ENCODE measurements around the gene PRTG. TPM values are rescaled to one million over a fixed set of nuclear protein-coding genes. Genes with fewer than 3 reads are reported as not detected.

The PRTG gene
- total RNA-seq, 2 donors from 2014 or later = not detected

DNA sequence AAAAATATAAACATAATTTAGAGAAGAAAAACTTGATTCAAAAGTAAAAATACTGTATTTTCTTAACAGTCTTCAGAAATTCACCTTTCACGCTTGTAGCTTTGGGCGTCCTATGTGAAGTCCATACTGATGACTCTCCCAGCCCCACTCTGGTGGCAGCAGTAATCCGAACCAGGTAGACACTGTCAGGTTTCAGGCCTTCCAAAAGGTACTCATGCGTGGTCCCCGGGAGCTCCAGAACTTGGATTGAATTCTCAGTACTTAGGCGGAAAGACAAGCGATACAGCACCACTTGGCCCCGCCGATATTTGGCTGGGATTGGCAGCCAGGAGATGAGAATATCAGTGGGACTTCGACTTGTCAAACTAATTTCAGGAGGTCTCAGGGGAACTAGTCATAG lies 69.7 kb downstream of the PRTG start:
- no peaks in the 10 kb centered on the region for H3K9me3 Mint-ChIP-seq
- no peak overlapping the region for H3K27ac Mint-ChIP-seq
- DNase-seq (ENCODE audit: low spot score in 2 of 2) (no peak), ATAC-seq (no peak)
- no peaks in the 10 kb centered on the region for H3K36me3 Mint-ChIP-seq

GRCh38 chr15:55669270-55669669 lies 73.7 kb downstream of the PRTG start:
- DNase-seq (ENCODE audit: low spot score in 2 of 2) (no peak), ATAC-seq (no peak)
- no peak overlapping the region for H3K27ac Mint-ChIP-seq
- H3K9me3 Mint-ChIP-seq = no peaks in the 10 kb centered on the region
- H3K36me3 Mint-ChIP-seq = no peaks in the 10 kb centered on the region

DNA sequence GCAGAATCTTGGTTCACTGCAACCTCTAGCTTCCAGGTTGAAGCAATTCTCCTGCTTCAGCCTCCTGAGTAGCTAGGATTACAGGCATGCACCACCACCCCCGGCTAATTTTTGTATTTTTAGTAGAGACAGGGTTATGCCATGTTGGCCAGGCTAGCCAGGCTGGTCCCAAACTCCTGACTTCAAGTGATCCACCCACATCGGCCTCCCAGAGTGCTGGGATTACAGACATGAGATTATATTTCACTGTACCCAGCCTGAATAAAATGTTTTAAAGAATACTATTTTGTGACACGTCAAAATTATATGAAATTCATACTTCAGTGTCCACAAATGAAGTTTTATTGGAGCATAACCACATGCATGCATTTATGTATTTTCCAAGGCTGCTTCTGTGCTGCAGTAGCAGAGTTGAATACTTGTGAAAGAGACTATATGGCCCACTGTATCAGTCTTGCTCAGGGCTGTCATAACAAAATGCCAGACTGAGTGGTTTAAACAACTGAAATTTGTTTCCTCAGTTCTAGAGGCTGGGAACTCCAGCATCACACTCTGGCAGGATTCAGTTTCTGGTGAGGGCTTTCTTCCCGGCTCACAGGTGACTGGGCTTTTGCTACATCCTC lies 77.2 kb downstream of the PRTG start:
- ATAC-seq = no peak
- no peaks in the 10 kb centered on the region for H3K9me3 Mint-ChIP-seq

GRCh38 chr15:55661428-55661827 lies 81.5 kb downstream of the PRTG start:
- Mint-ChIP-seq H3K36me3 (no peaks in the 10 kb centered on the region), H3K9me3 (no peaks in the 10 kb centered on the region), H3K27ac (no peak overlapping the region)
- ATAC-seq (peak in 1 of 2 donors; percentile 90), DNase-seq (ENCODE audit: low spot score in 2 of 2) (no peak)

More for the DNA sequence above, 77.2 kb downstream of the PRTG start:
- H3K36me3 Mint-ChIP-seq = no peaks in the 10 kb centered on the region
- DNase-seq (ENCODE audit: low spot score in 2 of 2) = no peak
- no peak overlapping the region for H3K27ac Mint-ChIP-seq

- no peaks in the 10 kb centered on the region for H3K9me3 Mint-ChIP-seq
- no peaks in the 10 kb centered on the region for H3K36me3 Mint-ChIP-seq
- no peak overlapping the region for H3K27ac Mint-ChIP-seq
- no peak for DNase-seq (ENCODE audit: low spot score in 2 of 2)
- ATAC-seq = no peak
These were observed 82.8 kb downstream of the PRTG start for GRCh38 chr15:55660153-55660552.

DNA sequence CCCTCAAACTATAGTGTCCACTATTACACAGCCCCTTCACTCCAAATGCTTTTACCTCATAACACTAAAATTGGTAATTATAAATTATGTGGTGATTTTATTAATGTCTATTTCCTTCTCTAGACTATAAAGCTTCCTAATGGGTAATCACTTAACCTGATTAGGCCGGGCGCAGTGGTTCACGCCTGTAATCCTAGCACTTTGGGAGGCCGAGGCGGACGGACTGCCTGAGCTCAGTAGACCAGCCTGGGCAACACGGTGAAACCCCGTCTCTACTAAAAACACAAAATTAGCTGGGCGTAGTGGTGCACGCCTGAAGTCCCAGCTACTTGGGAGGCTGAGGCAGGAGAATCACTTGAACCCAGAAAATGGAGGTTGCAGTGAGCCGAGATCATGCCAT lies 83.5 kb downstream of the PRTG start:
- DNase-seq (ENCODE audit: low spot score in 2 of 2) = no peak
- ATAC-seq = no peak
- Mint-ChIP-seq H3K36me3 (no peaks in the 10 kb centered on the region), H3K9me3 (no peaks in the 10 kb centered on the region), H3K27ac (no peak overlapping the region)

DNA sequence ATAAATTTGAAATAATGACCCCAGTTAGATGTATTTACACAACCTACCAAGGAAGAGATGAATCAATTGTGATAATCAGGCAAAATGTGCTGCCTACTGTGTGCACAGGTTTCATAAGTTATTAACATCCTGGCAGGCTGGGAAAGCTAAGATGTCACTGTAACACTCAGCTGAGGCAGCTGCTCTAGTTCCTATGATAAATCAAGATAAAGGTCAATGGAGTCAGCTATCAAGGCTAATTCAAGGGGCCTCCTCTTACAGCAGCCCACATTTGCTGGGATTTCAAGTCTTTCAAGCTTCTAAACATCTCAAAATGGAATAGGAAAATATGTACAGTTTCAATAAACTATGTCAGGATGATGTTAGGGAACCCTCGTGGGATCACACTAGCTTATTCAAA lies 84.1 kb downstream of the PRTG start:
- Mint-ChIP-seq H3K36me3 (no peaks in the 10 kb centered on the region), H3K27ac (no peak overlapping the region), H3K9me3 (no peaks in the 10 kb centered on the region)
- ATAC-seq (no peak), DNase-seq (ENCODE audit: low spot score in 2 of 2) (no peak)

DNA sequence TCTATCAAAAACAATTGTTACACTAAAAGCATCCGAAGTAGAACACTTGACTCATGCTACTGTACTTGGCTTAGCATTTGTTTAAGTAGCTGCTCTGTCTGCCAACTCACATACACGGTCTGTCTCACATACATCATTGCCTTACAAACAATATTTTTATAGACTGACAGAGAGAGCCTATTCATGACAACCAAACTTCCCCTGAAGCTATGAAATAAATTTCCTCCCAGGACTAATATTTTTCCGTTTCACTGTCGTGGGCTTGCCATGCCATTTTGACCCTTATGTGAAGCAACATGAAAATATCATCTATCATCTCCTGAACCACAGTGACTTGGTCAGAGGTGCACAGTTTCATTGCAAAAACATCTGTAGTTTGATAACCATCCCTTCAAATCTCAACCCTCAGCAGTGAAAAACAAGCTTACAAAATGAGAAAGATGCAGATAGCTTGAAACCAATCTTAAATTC lies 88.4 kb downstream of the PRTG start:
- no peak for DNase-seq (ENCODE audit: low spot score in 2 of 2)
- no peaks in the 10 kb centered on the region for H3K36me3 Mint-ChIP-seq

GRCh38 chr15:55652909-55653495 lies 90.0 kb downstream of the PRTG start:
- ATAC-seq (no peak), DNase-seq (ENCODE audit: low spot score in 2 of 2) (no peak)
- H3K9me3 Mint-ChIP-seq = no peaks in the 10 kb centered on the region
- no peaks in the 10 kb centered on the region for H3K36me3 Mint-ChIP-seq
- H3K27ac Mint-ChIP-seq = no peak overlapping the region

More for the DNA sequence above, 88.4 kb downstream of the PRTG start:
- Mint-ChIP-seq H3K9me3 (no peaks in the 10 kb centered on the region), H3K27ac (no peak overlapping the region)
- ATAC-seq = no peak

DNA sequence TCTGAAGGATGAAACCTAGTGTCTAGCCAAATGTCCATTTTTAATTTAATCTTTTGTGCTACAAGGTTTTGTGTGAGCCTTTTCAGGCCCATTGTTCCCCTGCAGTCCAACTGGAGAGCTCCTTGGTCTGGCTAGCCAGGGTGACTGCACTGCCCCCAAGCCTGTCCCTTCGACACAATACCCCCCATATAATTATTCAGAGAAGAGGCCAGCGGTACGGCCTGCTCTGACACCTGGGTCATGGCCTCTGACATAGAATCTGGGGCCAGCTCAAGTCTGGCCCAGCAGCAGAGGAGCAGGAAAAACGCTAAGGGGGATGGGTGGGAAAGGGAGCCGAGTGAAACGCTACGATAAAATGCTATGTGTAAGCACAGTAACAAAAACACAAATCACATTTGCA lies 90.6 kb downstream of the PRTG start:
- no peak for DNase-seq (ENCODE audit: low spot score in 2 of 2)
- Mint-ChIP-seq H3K9me3 (no peaks in the 10 kb centered on the region), H3K36me3 (no peaks in the 10 kb centered on the region), H3K27ac (no peak overlapping the region)
- no peak for ATAC-seq

- Mint-ChIP-seq H3K36me3 (no peaks in the 10 kb centered on the region), H3K9me3 (no peaks in the 10 kb centered on the region), H3K27ac (no peak overlapping the region)
- ATAC-seq = no peak
- DNase-seq (ENCODE audit: low spot score in 2 of 2) = no peak
These were observed 93.9 kb downstream of the PRTG start for GRCh38 chr15:55649058-55649423.

- no peak for ATAC-seq
- no peak for DNase-seq (ENCODE audit: low spot score in 2 of 2)
- Mint-ChIP-seq H3K9me3 (no peaks in the 10 kb centered on the region), H3K27ac (no peak overlapping the region), H3K36me3 (no peaks in the 10 kb centered on the region)
These were observed 104.2 kb downstream of the PRTG start for GRCh38 chr15:55638764-55639163.

DNA sequence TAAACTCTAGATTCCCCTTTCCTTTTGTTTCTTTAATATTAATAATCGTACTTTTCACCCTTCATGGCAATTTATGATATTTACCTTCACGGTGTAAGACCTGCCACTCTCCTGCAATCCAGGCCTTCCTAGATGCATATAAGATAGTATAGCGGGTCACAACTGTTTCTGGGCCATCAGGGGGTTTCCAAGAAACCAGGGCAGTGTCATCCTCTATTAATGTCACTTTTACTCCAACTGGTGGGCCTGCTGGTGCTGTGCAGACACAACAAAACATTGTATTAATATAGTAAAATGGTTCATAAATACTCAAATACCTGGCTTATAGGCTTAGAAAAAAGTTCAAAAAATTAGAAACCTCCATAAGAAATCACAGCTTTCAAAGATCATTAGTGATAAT lies 105.9 kb downstream of the PRTG start:
- Mint-ChIP-seq H3K9me3 (no peaks in the 10 kb centered on the region), H3K27ac (no peak overlapping the region), H3K36me3 (no peaks in the 10 kb centered on the region)
- ATAC-seq (no peak), DNase-seq (ENCODE audit: low spot score in 2 of 2) (no peak)

GRCh38 chr15:55633731-55634130 lies 109.2 kb downstream of the PRTG start:
- Mint-ChIP-seq H3K9me3 (no peaks in the 10 kb centered on the region), H3K27ac (no peak overlapping the region), H3K36me3 (no peaks in the 10 kb centered on the region)
- DNase-seq (ENCODE audit: low spot score in 2 of 2) = no peak
- no peak for ATAC-seq

GRCh38 chr15:55632434-55632833 lies 110.5 kb downstream of the PRTG start:
- ATAC-seq (no peak), DNase-seq (ENCODE audit: low spot score in 2 of 2) (no peak)
- Mint-ChIP-seq H3K27ac (no peak overlapping the region), H3K36me3 (no peaks in the 10 kb centered on the region), H3K9me3 (no peaks in the 10 kb centered on the region)

DNA sequence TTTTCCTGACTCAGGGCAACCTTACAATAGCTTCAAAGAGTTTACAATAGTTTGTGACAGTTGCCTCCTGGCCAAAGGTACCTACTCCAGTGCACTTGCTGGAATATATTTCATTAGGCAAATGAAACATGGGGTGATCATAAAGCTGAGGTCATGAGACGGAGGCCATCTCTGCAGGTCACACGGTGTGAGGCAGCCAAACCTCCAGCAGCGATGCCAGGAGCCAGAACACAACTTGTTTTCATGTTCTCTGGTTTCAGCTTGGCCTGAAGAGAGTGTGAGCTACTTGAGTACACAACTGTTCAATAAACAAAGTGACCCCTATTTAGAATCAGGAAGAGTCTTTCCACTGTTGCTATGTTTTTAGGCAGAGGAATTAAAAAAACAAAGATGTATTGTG lies 112.1 kb downstream of the PRTG start:
- Mint-ChIP-seq H3K27ac (no peak overlapping the region), H3K9me3 (no peaks in the 10 kb centered on the region), H3K36me3 (no peaks in the 10 kb centered on the region)
- ATAC-seq (no peak), DNase-seq (ENCODE audit: low spot score in 2 of 2) (no peak)

GRCh38 chr15:55628369-55628730 lies 114.6 kb downstream of the PRTG start:
- Mint-ChIP-seq H3K9me3 (no peaks in the 10 kb centered on the region), H3K36me3 (no peaks in the 10 kb centered on the region), H3K27ac (no peak overlapping the region)
- ATAC-seq = no peak
- no peak for DNase-seq (ENCODE audit: low spot score in 2 of 2)

DNA sequence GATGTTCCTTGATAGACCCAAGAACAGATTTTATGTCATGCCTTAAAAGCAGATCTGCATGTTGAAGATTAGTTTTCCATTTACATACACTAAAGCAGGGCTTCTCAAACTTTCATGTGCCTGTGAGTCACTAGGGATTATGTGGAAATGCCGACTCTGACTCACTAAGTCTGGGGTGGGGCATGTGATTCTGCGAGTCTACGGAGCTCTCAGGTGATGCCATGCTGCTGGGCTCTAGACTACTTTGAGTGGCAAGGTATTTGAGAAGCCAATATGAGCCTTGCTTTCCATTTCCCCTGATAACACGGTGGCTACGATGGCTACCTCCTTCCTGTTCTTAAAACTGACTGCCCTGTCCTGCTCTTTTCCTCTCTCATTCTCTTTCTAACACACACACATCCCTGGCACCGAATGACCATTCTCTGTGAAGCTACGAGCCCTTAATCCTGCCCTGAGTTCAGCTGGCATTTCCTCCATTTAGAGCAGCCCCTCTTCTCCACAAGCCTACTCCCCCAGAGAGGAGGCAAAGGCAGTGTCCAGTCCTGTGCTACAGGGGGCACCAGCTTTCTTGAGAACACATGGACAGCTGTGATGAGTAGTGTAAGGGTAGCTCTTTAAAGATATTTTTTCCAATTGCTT lies 115.1 kb downstream of the PRTG start:
- DNase-seq (ENCODE audit: low spot score in 2 of 2) = no peak
- Mint-ChIP-seq H3K36me3 (no peaks in the 10 kb centered on the region), H3K9me3 (no peaks in the 10 kb centered on the region), H3K27ac (no peak overlapping the region)
- ATAC-seq = peak in 1 of 2 donors; percentile 39
